ENCODE measurements around the gene ADGRD2.

The ADGRD2 gene

GRCh38 chr9:124512806-124513204 lies 62.6 kb downstream of the ADGRD2 start:
- DNase-seq, result no peak

GRCh38 chr9:124513376-124513994 lies 63.2 kb downstream of the ADGRD2 start:
- no peak for DNase-seq

DNA sequence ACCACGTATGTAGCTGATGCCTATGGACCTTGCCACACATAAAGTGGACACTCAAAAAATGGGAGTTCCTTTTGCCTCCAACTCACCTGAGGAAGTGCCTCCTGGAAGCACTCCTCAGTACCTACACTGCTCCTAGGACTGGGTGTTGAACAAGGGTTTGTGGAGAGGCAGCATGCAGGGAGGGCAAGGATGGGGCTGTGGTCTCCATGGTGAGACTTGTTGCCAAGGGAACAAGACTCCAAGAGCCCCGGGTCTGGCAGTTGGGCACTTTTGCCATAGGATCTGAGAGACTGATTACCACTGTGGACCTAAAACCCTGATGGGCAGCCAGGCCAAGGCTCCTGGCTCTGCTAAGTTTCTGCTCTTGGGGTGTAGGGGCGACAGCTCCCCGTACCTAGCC lies 63.9 kb downstream of the ADGRD2 start:
- DNase-seq, result no peak

DNA sequence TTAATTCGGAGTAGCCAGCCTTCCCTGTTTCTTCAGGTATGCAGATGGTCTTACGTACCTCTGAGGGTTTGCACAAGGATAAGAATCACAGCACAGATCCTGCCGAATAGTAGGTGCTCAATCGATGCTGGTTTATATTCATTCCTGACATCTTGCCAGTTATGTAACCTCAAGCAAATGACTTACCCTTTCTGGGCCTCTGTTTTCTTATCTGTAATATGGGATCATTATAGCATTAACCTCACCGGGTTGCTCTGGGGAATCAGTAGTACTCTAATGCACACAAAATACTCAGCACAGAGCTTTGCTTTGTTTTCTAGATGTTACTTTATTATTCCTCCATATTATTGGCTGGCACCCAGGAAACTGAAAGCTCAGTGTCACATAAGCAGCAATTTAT lies 64.6 kb downstream of the ADGRD2 start:
- no peak for DNase-seq

DNA sequence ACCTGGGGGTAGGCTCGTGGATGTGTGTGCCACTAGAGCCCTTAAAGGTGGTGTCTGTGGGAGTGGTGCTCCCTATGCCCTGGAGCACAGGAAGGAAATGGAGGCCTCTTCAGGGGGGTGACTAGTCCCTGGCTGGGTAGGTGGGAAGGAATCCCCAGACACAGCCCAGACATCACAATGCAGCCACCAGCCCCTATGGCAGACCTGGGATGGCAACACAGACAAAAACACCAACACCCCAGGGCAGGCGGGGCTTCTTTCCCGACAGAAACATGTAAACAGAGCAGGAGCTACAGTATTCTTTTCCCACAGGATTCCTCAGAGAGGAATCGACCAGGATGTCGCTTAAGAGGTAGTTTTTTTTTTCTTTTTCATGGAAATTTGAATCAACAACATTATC lies 67.3 kb downstream of the ADGRD2 start:
- no peak for DNase-seq

DNA sequence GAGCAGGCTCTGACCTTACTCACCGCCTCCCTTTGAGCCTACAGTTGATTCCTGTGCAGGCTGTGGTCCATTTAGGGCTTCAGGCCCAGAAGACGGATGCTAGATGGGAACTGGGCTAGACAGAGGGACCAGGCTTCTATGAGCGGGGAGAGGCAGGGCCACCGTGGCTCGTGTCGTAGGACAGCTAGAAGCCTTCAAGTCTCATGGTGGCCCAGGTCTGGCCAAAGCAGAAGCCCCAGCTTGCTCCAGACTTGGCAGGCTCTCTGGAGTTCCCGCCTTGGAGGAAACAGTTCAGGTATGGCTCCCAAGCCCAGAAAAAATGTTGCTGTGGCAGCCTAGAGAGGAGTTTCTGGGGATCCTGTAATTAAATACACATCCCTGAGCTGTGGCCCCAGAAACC lies 67.9 kb downstream of the ADGRD2 start:
- DNase-seq, result no peak

DNA sequence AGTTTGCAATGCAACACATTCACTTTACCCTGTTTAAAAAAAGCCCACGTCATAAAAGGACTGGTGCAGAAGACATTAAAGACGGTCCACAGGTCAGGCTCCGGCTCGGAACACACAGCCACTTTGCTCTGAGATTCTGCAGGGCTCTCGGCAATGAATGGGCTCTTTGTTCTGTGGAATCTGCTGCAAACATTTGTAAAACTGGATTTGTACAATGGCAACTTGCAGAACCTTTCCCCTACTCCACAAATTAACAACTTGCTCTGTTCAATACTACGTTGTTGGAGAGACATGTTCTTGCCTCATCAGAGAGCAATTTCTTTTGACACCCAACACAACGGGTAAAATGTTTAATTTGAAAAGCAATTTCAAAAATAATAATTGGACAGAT lies 70.0 kb downstream of the ADGRD2 start:
- DNase-seq, result no peak

DNA sequence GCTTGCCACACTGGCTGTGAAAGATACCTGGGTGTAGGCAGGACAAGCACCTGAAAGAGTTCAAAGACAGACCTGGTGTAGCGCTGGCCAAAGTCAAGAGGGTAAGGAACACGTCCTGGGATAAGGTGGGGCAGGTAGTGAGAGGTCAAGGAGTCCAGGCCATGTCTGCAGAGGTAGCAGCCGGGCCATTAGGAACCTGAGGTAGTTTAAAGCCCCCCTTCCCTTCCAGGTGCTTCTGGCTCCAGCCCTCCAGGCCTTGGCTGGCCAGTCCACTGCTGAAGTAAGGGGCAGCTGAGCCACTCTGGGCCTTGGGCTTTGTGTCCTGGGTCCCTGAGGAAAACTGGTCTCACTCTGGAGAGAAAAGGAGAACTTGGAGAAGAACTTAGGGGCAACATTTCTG lies 70.9 kb downstream of the ADGRD2 start:
- no peak for DNase-seq

GRCh38 chr9:124522121-124523098 lies 72.2 kb downstream of the ADGRD2 start:
- DNase-seq, result no peak

DNA sequence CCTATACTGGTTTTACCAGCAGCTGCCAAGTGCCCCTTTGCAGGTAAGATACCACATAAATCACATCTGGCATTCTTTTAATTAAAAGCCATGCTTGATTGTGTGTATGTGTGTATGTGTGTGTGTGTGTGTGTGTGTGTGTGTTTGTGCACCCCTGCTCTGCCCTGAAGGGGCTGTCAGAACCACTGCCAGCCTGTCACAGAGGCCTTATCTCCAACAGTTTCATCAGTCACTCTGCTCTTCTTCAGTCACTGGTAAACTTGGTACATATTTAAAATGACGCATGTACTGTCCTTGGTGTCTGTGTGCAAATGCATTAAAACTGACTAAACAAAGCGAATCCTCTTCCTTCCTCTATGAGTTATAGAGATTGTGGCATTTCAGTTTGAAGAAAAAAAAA lies 75.9 kb downstream of the ADGRD2 start:
- DNase-seq, result no peak

DNA sequence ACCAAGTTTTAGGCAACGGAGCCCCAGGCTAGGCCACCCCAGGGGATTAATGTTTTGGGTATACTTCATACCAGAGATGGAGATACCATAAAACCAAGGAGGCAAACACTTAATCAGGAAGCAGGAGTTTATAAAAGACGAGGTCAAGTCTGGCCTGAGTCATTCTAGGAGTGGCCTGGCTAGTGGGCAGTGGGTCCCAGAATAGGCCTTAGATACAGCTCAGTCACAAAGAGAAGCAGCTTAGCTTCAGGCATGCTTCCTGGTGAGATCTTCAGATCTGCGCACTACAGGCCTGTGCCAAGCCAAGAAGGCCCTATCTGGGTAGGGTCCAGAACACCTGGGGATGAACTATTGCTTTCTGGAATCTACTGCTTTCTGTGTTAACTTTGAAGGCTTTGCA lies 77.5 kb downstream of the ADGRD2 start:
- DNase-seq, result no peak
